Measurements from ENCODE around the gene P4HA1. TPM values are rescaled to one million over a fixed set of nuclear protein-coding genes. Genes with fewer than 3 reads are reported as not detected.
"Not testable (repeated sequence)": the region's sequence is repeated elsewhere in the genome, so short reads cannot be mapped to it uniquely, and the experiment has no call there.

P4HA1 gene
- total RNA-seq: 71.6 TPM

DNA sequence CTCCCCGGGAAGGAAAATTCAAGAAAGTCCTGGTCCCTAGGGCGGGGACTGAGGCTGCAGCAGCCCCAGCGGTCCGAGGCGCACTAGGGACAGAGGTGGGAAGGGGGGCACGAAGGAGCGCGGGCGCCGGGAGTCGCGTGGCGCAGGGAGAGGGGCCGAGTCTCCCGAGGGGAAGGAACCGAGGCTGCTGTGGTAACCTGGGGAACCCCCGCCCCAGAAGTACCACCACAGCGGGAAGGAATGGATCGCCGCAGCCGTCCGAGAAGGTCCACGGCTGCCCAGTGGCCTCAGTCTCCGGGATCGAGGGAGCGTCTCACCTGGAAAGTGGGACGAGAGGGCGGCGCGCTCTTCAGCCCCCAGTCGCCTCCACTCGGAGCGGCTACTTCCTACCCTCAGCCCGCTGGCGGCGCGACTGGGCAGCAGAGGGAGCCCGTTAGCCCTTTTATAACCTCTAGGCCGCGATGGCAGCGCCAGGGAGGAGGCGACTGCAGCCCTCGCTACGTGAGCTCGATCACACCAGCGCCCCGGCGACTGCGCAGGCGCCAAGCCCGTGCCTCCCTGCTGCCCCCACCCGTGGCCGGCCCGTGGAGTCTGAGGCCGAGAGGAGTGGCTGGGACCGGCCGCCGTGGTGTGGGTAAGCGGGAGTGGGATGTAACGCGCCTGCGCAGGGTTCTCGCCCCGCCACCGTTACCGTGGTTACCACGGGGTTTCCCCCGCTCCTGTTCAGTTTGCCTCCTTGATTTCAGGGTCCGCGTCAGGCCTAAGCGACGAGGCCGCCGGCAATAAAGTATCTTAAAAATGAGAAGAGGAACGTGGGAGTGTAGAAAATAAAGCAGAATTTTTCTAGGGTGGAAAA, at the start of gene P4HA1:
Gene P4HA1, minus strand, starts transcription at position 418 of the 856 bp plus-strand sequence. CDS start 21,983 bp downstream, outside the sequence.
- DNase-seq: peak; percentile 99

DNA sequence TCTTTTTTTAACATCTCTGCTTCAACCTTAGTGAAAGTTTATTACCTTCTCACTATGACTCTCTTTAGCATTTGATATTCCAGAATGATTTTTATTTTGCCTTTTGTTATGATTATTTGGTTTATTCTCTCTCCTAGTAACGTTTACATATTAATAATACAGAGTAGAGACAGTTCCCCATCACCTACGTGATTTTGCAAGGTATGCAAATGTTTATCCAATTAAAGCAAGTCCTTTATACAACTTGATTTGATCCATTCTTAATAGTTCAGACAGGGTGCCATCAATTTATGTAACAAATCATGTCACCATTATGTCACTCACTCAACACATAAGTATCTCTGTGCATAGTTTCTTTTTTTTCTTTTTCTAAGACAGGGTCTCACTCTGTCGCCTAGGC, 44.9 kb upstream of the P4HA1 start:
- DNase-seq: no peak

DNA sequence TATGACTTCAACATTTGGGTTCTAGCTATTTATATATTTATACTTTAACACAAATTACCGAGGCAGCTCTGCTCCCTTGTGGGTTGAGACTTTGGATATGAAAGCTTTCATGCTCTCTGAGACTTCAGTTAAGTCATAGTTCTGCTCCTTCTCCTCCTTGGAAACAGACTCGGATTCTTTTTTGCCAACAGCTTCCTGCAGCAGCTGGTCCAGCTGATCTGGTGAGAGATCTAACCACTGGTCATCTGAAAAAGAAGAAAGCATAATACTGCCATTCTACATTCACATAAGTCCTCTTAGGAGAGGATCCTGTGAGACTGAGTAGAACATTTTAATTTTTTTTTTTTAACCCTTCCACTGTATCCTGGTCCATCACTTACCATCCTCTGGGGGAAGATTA, 42.6 kb upstream of the P4HA1 start:
- DNase-seq: no peak

DNA sequence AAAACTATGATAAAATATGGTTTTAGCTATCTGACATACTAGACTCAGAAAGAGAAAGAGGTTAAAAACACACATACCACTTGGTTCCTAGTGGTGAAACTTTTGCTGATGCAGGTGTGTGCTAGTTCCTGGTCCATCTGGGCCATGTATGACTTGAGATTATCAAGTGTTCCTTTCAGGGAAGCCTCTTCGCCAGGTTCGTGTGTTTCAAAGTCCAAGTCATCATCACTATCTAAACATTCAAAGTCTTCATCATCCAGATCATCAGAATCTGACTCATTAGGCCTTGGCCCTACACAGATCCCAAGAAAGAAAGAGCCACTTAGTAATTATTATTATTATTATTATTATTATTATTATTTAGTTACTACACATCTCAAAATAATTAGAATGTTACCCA, 40.0 kb upstream of the P4HA1 start:
- DNase-seq: no peak

DNA sequence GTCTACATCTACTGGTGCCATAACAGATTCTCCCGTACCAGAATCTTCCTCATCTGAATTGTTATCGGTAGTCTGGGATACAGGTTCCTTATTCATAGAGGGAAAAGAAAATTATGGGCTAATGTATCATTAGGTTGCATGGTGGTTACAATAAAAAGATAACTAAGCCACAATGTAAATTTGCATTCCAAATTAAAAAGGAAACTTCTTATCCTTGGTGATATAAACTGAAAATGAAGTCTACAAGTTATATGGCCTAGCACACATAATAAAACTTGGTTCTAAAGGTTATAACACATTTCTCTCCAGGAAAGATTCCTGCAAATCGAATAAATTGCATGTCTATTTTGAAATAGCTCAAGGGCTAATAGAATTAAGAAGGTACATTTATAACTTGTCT, 38.1 kb upstream of the P4HA1 start:
- no peak for DNase-seq

DNA sequence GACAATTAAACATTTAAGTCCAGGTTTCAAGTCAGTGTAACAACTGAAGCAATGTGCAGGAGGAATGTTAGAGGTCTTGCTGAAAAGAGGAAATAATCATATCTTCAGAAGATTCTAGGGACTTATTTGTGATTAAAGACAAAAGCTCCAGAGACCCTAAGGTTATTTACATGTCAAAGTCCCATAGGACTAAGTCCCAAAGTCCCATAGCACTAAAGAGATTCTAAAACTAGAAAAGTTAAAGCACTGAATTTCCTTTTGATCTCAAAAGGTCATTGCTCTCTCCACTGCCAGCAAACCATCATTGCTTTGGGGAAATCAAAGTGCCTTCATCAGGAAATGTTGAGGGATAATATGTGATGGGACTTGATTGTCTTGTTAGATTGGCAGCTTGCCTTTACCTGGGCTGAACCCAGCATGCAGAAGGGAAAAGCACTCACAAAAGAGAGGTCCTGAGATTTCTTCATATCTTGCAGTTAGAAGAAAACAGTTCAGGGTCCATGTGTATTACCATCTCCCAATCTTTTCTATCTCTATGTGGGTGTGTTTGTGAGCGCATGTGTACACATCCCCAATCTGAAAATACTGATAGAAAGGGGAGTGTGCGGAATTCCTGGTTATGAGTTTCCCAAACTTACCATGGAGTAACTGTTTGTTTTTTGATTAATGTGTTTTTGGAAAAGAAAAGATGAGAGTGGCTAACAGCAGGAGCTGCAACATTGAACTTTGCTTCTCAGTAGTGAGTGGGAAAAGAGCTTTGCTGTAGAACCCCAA, 35.4 kb upstream of the P4HA1 start:
- DNase-seq: no peak

DNA sequence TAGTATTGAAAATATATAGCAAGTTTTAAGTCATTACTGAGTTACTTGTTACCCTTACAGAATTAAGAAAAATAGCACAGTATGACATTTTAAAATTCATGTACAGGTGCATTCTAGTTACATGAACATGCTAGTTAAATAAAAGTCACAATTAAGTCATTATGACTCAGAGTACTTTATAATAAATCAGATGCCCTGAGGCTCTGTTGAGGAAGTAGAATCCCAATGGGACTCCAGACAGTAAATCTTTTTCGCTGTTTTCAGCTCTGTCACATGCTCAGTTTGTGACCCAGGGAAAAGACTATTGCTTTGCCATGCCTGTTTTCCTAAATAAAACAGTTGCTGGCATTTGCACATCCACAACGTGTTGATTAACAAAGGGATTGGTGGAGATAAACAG, 34.6 kb upstream of the P4HA1 start:
- DNase-seq: no peak

DNA sequence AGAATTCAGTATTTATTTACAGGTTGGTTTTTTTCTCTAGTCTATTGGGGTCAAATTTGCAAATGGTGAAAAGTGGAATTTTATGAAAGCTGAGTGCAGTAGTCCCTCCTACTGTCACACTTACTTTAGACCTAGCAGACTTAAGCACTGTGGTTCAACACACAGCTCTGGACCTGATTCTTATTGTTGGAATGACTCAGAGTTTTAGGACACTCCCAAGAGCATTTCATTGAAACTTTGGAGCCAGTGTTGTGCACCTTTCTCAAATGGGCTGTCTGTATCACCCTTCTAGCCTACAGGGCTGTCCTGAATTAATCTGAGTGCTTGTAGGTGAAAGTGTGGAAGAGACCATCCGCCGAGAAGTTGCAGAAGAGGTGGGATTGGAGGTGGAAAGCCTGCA, 29.7 kb upstream of the P4HA1 start:
- DNase-seq: no peak

DNA sequence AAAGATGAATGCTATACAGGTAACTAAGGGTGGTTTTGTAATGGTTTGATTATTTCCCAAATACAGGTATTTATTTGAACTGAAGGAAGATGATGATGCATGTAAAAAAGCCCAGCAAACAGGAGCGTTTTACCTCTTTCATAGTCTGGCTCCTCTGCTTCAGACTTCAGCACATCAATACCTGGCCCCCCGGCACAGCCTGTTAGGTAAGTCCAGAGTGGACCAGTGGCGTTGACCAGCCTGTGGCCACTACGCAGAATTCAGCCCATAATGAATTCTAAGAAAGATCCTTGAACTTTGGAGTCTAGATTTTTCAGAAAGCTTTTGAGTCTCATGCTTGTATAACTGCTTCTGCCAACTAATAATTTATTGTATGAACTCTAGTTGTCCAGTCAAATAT, 23.3 kb upstream of the P4HA1 start:
- DNase-seq: no peak

DNA sequence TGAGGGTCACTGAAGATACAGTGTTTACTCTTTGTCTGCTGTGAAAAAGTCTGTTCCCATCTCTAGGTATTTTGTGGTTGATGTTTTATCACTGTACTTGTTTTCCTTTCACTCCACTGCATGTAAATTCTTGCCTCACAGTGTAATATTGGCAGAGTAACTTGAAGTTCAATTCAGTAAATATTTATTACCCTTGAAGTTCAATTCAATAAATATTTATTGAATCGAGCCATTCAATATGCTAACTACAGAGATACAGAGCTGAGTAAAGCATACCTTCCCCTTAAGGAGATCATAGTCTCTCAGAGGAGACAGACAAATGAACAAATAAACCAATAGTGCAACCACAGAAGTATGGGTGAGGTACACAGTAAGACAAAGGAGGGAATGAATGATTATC, 22.8 kb upstream of the P4HA1 start:
- no peak for DNase-seq

DNA sequence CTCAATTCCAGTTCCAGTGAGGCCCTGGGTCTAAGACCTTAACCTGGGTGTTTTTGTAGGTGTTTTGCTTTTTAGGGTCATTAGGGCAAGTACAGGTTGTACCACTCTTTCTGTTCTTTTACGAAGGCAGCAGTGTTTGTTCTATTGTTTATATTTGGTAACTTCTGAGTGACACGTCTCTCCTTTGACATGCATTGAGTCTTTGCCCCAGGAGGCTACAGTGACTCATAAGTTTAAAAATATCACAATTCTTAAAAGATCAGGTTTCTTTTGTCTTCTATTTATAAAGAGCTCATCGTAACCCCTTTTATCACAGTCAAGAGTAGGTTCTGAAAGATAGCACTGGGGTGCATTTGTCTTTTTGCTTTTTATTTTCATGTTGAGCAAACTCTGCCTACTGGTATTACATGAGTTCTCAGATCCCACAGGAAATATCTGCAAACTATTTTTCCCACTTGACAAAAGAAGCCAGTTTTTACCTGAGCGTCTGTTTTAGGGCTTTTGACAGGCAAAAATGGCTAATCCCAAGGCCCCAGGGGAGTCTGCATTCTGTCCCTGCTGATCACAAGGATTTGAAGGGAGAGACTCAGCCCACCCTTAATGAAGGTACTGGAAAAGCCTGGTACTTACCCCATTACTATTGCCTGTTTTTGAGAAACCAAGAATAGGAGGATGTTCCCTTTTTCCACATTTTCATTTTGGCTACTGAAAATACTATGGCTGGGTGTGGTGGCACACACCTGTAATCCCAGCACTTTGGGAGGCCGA, 21.5 kb upstream of the P4HA1 start:
- DNase-seq: peak; percentile 37

DNA sequence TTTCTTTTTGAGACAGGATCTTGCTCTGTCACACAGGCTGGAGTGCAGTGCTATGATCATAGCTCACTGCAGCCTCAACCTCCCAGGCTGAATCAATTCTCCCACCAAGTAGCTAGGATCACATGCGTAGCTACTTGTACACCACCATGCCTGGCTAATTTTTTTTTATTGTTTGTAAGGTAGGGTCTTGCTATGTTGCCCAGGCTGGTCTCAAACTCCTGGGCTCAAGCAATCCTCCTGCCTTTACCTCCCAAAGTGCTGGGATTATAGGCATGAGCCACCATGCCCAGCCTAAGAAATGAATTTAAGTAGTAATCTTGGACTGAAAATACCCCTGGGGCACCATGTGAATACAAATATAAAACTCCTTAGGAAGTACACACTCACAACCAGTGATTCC, 19.4 kb upstream of the P4HA1 start:
- DNase-seq: no peak

DNA sequence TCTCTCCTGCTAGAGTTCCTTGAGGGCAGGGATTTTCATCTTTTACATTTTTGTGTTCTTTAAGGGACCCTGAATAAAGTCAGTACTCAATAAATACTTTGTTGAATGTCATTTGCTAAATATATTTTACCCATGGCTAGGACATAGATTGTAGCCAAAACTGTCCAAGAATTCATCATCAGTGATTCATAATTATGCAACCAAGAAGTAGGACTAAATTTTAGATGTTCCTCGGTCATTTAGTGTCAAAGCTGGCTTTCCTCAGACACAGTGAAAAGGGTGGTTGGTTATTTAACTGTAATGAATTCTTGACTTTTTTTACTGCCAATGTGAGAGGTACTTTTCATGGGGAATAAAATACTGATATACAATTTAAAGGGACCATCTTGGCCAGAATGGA, 16.9 kb upstream of the P4HA1 start:
- no peak for DNase-seq

DNA sequence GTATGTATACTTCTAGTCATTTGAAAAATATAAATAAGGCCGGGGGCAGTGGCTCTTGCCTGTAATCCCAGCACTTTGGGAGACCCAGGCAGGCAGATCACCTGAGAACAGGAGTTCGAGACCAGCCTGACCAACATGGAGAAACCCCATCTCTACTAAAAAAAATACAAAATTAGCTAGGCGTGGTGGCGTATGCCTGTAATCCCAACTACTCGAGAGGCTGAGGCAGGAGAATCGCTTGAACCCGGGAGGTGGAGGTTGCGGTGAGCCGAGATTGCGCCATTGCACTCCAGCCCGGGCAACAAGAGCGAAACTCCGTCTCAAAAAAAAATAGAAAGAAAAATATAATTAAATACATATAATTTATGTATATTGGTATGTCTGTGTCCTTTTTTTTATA, 15.4 kb upstream of the P4HA1 start:
- not testable (repeated sequence) for DNase-seq

DNA sequence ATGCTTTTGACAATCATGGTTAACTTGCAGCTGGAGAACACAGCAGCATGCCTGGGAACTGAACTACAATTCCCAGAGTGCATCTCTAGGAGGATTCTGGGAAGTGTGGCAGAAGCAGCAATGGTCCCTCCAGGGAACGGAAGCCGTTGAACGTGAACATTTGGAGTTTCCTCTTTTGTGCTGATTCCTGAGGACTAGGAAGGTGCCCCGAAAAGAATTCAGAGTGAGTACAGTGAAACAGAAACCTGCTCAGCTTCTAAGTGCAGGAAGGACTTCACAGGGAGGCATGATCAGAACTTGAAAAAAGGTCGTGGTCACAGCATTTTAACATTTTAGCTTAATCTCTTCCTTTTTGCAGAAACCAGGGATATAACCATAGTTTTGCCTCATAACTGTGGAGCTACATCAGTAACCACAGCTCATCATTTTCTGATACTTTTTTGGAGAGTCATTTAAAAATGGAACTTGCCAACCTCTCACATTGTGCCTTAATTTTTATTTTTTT, 13.7 kb upstream of the P4HA1 start, which contains the start of gene NUDT13:
Gene NUDT13, plus strand, starts transcription at position 111 of the 505 bp plus-strand sequence. CDS start 3,911 bp downstream, outside the sequence.
- DNase-seq: peak; percentile 94

DNA sequence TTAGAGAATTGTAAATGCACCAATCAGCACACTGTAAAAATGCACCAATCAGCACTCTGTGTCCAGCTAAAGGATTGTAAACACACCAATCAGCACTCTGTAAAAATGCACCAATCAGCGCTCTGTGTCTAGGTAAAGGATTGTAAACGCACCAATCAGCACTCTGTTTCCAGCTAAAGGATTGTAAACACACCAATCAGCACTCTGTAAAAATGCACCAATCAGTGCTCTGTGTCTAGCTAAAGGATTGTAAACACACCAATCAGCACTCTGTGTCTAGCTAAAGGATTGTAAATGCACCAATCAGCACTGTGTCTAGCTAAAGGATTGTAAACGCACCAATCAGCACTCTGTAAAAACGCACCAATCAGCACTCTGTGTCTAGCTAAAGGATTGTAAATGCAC, 12.6 kb upstream of the P4HA1 start:
- not testable (repeated sequence) for DNase-seq

DNA sequence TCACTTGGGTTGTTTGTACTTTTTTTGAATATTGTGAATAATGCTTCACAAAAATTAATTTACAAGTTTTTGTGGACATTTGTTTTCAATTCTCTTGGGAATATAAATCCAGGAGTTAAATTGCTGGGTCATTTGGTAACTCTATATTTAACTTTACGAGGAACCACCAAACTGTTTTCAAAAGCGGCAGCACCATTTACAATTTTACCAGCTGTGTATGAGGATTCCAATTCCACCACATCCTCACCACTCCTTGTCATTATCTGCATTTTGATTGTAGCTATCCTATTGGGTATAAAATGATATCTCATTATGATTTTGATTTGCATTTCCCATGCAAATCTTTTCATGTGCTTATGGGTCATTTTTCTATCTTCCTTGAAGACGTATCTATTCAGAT, 9.6 kb upstream of the P4HA1 start:
- no peak for DNase-seq

DNA sequence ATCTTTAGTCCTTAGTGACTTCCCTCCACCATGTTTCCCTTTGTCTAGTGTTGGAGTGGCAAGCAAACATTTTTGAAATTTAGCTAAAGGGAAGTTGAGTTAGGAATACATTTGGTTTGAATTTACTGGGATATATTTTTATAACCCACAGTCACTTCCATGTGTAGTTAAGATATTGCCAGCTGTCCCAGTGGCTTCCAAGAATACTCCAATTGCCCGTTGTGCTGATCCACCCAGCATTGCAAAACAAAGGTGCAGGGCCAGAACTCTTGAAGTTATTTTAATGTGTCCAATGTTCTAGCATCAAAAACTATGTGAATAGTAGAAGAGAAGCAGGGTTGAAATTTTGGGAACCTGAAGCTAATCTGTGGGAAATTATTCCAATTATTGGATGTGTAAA, 2.5 kb upstream of the P4HA1 start:
- no peak for DNase-seq

DNA sequence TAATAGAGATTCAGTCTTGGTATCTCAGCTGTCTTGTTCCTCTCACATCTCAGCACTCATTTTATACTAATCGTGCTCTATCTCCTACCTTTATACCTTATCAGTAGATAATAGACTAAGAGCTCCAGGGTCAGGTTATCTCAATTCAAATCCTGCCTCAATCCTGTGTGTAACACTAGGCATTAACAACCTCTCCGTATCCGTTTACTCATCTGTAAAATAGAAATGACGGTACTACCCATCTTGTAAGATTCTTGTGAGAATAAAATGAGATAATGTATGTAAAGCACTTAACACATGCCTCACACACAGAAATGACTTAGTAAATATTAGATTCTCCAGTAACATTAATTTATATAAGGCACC, 622 bp upstream of the P4HA1 start:
- no peak for DNase-seq

DNA sequence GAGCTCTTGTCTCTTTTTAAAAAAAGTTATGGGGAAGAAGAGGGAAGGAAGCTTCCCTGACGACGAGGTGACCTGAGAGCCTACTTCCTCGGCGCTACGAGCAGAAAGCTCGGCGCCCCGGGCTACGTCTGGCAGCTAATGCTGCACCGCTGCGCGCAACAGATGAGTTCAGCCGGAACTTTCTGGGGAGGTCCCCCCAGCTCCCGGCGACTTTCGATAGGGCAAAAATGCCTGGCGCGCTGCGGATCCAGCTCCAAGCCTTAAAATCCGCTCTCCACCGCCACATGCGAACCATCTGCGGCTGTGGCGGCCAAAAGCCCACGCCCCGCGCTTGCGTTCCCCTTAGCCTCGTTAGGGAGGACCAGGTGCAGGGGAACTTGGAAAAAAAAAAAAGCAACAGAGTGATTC, 621 bp downstream of the P4HA1 start:
- no peak for DNase-seq

DNA sequence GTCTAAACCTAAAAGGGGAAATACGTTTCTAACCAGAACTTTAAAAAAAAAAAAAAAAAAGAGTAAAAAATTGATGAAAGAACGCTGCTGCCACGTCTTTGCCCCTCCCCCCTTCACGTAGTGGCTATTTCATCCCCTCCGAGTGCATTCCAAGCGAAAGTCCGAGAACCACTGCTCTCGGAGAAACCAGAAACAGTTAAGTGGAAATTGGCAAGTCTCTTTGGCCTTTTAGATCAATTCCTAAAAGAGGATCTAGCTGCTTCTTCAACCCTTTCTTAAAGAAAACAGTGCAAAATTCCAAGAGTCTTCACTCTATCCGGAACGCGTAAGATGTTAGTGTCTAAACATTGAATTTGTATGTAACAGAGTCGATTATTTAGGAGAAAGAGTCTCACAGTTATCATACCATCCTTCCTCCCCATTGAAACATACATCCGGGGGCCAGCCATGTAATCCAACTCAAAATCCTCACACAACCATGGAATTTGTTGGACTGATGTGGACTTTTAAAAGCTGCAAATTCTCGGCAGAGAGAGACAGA, 1.1 kb downstream of the P4HA1 start:
- DNase-seq: peak; percentile 92

DNA sequence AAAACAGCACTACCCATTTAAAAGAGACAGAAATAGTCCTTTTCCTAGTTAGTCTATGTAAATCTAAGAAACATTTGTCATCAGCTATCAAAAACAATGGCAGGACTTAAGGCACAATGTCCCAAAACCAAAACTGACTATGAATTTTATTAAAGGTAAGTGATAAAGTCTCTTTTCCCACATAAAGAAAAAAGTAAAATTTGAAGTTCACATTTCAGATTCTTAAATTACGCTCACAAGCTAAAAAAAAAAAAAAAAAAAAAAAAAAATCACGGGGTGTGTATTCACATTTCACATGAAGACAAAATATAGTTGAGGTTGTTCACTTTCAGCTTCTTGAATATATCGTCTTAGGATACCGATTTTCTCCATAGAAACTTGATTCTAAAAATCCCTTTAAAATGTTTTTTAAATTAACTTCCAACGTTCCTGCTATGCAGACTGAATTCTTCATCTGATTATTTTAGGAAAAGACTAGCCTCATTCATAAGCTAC, 1.6 kb downstream of the P4HA1 start:
- peak; percentile 24 for DNase-seq

Measured in tongue (tissue), 2 donors.